CD8-positive, alpha-beta memory T cell (primary cell): Measurements from ENCODE around the gene NFKBIA. TPM values are rescaled to one million over a fixed set of nuclear protein-coding genes. Genes with fewer than 3 reads are reported as not detected.

Experiments
- CTCF ChIA-PET: fragments of 350-600 bp; sonication (Branson Sonifier 250); formaldehyde crosslinking; loops from one replicate; lab custom pipeline; 2021; ENCODE audit warnings: antibody characterized with exemption; lab: Charles Lee
- POLR2A ChIA-PET: fragments of 350-600 bp; sonication (Branson Sonifier 250); formaldehyde crosslinking; loops from one replicate; lab custom pipeline; 2021; ENCODE audit warnings: antibody characterized with exemption; lab: Charles Lee
- DNase-seq, 5 donors: peaks; one replicate each; pipeline versions ENCODE4 v3.0.0 to v3.0.0-alpha.2; 2020 to 2022; ENCODE audit warnings: mixed read lengths in 1 of 5
- H3K27ac ChIP-seq: one replicate; pipeline ENCODE4 v1.7.0; 2013; ENCODE audit warnings: low read depth, mild to moderate bottlenecking, low read length, moderate library complexity
- H3K27me3 ChIP-seq: 2 replicates; pipeline ENCODE4 v1.7.0; 2013; ENCODE audit warnings: low read length, mild to moderate bottlenecking; ENCODE audit not compliant: insufficient read depth, poor library complexity, severe bottlenecking
- H3K36me3 ChIP-seq: 2 replicates; pipeline ENCODE4 v1.7.0; 2013; ENCODE audit warnings: mild to moderate bottlenecking, low read length, moderate library complexity; ENCODE audit not compliant: insufficient read depth
- H3K4me1 ChIP-seq: 2 replicates; pipeline ENCODE4 v1.7.0; 2013; ENCODE audit warnings: mild to moderate bottlenecking, low read length, moderate library complexity; ENCODE audit not compliant: insufficient read depth
- H3K4me3 ChIP-seq: 2 replicates; pipeline ENCODE4 v1.7.0; 2013; ENCODE audit warnings: mild to moderate bottlenecking, low read length
- H3K9me3 ChIP-seq: 2 replicates; pipeline ENCODE4 v1.7.0; 2013; ENCODE audit warnings: mild to moderate bottlenecking, low read length
- H3K27ac Mint-ChIP-seq, 8 donors: one replicate each; pipeline ENCODE4 v1.8.0; 2020 to 2021; ENCODE audit warnings: mixed read lengths in 8 of 8, mild to moderate bottlenecking in 6 of 8, inconsistent platforms in 3 of 8, moderate library complexity in 3 of 8
- H3K27me3 Mint-ChIP-seq, 2 donors: one replicate each; pipeline ENCODE4 v1.8.0; 2020 to 2021; ENCODE audit warnings: mixed read lengths in 2 of 2, mild to moderate bottlenecking in 1 of 2, moderate library complexity in 1 of 2
- H3K36me3 Mint-ChIP-seq, 3 donors: one replicate each; pipeline ENCODE4 v1.8.0; 2020 to 2021; ENCODE audit warnings: mixed read lengths in 3 of 3, inconsistent platforms in 1 of 3, mild to moderate bottlenecking in 1 of 3
- H3K4me1 Mint-ChIP-seq, 3 donors: one replicate each; pipeline ENCODE4 v1.8.0; 2020 to 2021; ENCODE audit warnings: mixed read lengths in 3 of 3, inconsistent platforms in 1 of 3, mild to moderate bottlenecking in 1 of 3
- H3K4me3 Mint-ChIP-seq, 7 donors: one replicate each; pipeline ENCODE4 v1.8.0; 2020 to 2021; ENCODE audit warnings: mixed read lengths in 7 of 7, mild to moderate bottlenecking in 6 of 7, moderate library complexity in 4 of 7, inconsistent platforms in 2 of 7
- H3K9me3 Mint-ChIP-seq, 5 donors: one replicate each; pipeline ENCODE4 v1.8.0; 2020 to 2022; ENCODE audit warnings: mixed read lengths in 5 of 5, mild to moderate bottlenecking in 3 of 5, moderate library complexity in 2 of 5, inconsistent platforms in 1 of 5
- polyA plus RNA-seq: library from polyadenylated mRNA; unstranded; fragments of 300-500 nt; fragmentation: Illumina TruSeq; gene quantifications from one replicate; pipeline ENCODE4 v1.2.3, GENCODE V29; 2021
- total RNA-seq, 2 experiments: library from RNA; stranded (reverse); gene quantifications; one replicate each; pipeline ENCODE4 v1.2.3, GENCODE V29; 2021

The NFKBIA gene
- total and polyA plus RNA-seq, 3 experiments from 2014 or later = 344 to 483 (median 482) TPM

DNA sequence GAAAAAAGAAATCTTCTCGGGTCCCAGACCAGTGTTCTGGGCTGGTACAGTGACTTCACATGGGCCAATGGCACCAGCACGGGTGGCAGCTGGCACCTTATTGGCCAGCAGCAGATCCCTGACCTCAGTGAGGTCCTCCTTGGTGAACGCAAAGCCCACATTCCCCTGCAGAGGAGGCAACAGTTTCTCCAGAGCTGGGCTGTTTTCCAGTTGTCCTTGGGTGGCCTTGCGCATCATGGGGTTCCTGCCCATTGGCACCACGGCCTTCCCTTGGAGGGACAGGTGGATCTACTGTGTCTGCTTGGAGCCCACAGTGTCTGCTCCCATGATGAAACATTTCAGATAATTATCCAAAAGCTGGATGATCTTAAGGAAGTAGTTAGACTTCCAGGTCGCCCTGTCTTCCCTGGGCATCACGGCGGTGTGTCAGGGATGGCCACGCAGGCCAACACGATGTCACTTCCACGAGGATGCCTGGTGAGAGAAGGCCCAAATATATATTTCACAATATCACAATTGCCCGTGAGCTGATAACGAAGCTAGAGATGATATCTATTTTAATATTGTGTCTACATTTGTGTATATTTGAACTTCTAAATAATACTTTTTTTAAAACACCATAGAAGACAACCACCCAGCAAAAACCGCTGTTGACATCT lies 15.8 kb downstream of the NFKBIA start:
- Mint-ChIP-seq H3K4me3 (no peak overlapping the region), H3K9me3 (no peaks in the 10 kb centered on the region), H3K4me1 (peaks cover 0 to 8% (median 0%) of the 10 kb centered on the region in 3 donors), H3K36me3 (no peaks in the 10 kb centered on the region), H3K27ac (peak overlapping the region in 1 of 8 donors; percentile 55), H3K27me3 (peaks cover 0 to 2% of the 10 kb centered on the region in 2 donors)
- Histone ChIP-seq H3K27ac (no peak overlapping the region), H3K4me3 (no peak overlapping the region), H3K27me3 (no peaks in the 10 kb centered on the region), H3K9me3 (no peaks in the 10 kb centered on the region), H3K4me1 (no peaks in the 10 kb centered on the region), H3K36me3 (no peaks in the 10 kb centered on the region)
- ChIA-PET CTCF (interaction anchor here (1.7 kb wide), 1 partner anchor 10 kb away, joined by 5 read pairs; no protein-coding TSS in a partner anchor), POLR2A (no interaction called here)
- DNase-seq = no peak

GRCh38 chr14:35387713-35388579 lies 16.6 kb downstream of the NFKBIA start:
- no peak for DNase-seq
- Mint-ChIP-seq H3K27ac (peak overlapping the region in 2 of 8 donors; percentile 44 to 80), H3K4me3 (no peak overlapping the region), H3K9me3 (no peaks in the 10 kb centered on the region), H3K4me1 (peaks cover 0 to 8% (median 0%) of the 10 kb centered on the region in 3 donors), H3K36me3 (no peaks in the 10 kb centered on the region), H3K27me3 (peaks cover 0 to 2% of the 10 kb centered on the region in 2 donors)
- H3K9me3 ChIP-seq = no peaks in the 10 kb centered on the region
- H3K36me3 ChIP-seq = no peaks in the 10 kb centered on the region
- no peak overlapping the region for H3K27ac ChIP-seq
- H3K27me3 ChIP-seq = no peaks in the 10 kb centered on the region
- no peaks in the 10 kb centered on the region for H3K4me1 ChIP-seq
- no peak overlapping the region for H3K4me3 ChIP-seq
- POLR2A ChIA-PET = no interaction called here
- CTCF ChIA-PET = interaction anchor here (1.7 kb wide), 1 partner anchor 10 kb away, joined by 5 read pairs; no protein-coding TSS in a partner anchor

DNA sequence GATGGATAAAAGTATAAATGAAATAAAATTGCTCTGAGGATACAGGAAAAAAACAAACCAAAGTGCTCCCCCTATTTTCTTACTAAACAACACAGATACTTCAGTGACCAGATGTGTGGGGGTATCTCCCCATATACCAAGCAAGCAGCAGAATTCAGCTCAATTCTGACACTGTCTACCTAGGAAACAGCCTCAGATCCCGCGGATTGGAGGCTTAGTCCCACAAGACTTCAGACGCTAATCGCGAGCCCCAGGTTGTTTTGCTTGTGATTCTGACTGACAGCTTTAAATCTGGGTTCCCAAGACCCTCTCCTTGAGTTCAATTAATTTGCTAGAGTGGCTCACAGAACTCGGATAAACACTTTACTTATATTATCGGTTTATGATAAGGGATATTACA lies 17.3 kb downstream of the NFKBIA start:
- no peak overlapping the region for H3K4me3 ChIP-seq
- no peak for DNase-seq
- ChIA-PET CTCF (no interaction called here), POLR2A (no interaction called here)
- no peaks in the 10 kb centered on the region for H3K4me1 ChIP-seq
- H3K36me3 Mint-ChIP-seq = no peaks in the 10 kb centered on the region
- H3K27me3 ChIP-seq = no peaks in the 10 kb centered on the region
- peaks cover 0 to 2% of the 10 kb centered on the region in 2 donors for H3K27me3 Mint-ChIP-seq
- H3K36me3 ChIP-seq = no peaks in the 10 kb centered on the region
- no peaks in the 10 kb centered on the region for H3K9me3 Mint-ChIP-seq
- H3K4me1 Mint-ChIP-seq = peaks cover 0 to 8% (median 0%) of the 10 kb centered on the region in 3 donors
- no peak overlapping the region for H3K27ac Mint-ChIP-seq
- H3K4me3 Mint-ChIP-seq = peak overlapping the region in 1 of 7 donors; percentile 56
- H3K27ac ChIP-seq = peak overlapping the region; percentile 27
- no peaks in the 10 kb centered on the region for H3K9me3 ChIP-seq

DNA sequence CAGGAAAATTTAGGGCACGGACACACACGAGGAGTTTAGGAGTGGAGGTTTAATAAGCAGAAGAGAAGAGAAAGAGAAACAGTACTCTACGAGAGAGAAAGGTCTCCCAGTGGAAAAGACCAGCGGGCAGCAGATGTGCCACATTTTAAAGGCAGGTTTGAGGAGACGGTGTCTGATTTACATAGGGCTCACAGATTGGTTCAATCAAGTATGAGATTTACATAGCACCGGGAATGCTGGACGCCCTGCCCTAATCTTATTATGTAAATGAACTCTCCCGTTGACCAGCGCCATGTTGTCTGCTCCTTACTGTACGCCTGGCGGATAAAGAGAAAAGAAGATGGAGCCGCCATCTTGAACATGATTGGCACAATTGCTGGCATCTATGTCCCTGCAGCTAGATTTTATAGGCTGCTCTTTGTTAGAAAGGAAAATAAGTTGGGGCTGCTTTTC lies 17.9 kb downstream of the NFKBIA start:
- POLR2A ChIA-PET = no interaction called here
- no peak for DNase-seq
- Histone ChIP-seq H3K36me3 (no peaks in the 10 kb centered on the region), H3K4me1 (no peaks in the 10 kb centered on the region), H3K9me3 (no peaks in the 10 kb centered on the region), H3K27ac (peak overlapping the region; percentile 27), H3K4me3 (no peak overlapping the region), H3K27me3 (no peaks in the 10 kb centered on the region)
- no peaks in the 10 kb centered on the region for H3K36me3 Mint-ChIP-seq
- peaks cover 0 to 6% (median 0%) of the 10 kb centered on the region in 3 donors for H3K4me1 Mint-ChIP-seq
- H3K4me3 Mint-ChIP-seq = no peak overlapping the region
- no peaks in the 10 kb centered on the region for H3K9me3 Mint-ChIP-seq
- H3K27me3 Mint-ChIP-seq = peaks cover 0 to 2% of the 10 kb centered on the region in 2 donors
- H3K27ac Mint-ChIP-seq = peak overlapping the region in 1 of 8 donors; percentile 2
- CTCF ChIA-PET = no interaction called here

- no peaks in the 10 kb centered on the region for H3K4me1 ChIP-seq
- no peaks in the 10 kb centered on the region for H3K9me3 Mint-ChIP-seq
- no peaks in the 10 kb centered on the region for H3K36me3 Mint-ChIP-seq
- H3K9me3 ChIP-seq = no peaks in the 10 kb centered on the region
- H3K27me3 Mint-ChIP-seq = peaks cover 0 to 2% of the 10 kb centered on the region in 2 donors
- POLR2A ChIA-PET = no interaction called here
- CTCF ChIA-PET = no interaction called here
- no peak for DNase-seq
- no peak overlapping the region for H3K27ac Mint-ChIP-seq
- no peaks in the 10 kb centered on the region for H3K36me3 ChIP-seq
- no peak overlapping the region for H3K4me3 ChIP-seq
- no peaks in the 10 kb centered on the region for H3K27me3 ChIP-seq
- no peaks in the 10 kb centered on the region for H3K4me1 Mint-ChIP-seq
- H3K4me3 Mint-ChIP-seq = no peak overlapping the region
- no peak overlapping the region for H3K27ac ChIP-seq
Measured at GRCh38 chr14:35385042-35385839, 19.3 kb downstream of the NFKBIA start.

DNA sequence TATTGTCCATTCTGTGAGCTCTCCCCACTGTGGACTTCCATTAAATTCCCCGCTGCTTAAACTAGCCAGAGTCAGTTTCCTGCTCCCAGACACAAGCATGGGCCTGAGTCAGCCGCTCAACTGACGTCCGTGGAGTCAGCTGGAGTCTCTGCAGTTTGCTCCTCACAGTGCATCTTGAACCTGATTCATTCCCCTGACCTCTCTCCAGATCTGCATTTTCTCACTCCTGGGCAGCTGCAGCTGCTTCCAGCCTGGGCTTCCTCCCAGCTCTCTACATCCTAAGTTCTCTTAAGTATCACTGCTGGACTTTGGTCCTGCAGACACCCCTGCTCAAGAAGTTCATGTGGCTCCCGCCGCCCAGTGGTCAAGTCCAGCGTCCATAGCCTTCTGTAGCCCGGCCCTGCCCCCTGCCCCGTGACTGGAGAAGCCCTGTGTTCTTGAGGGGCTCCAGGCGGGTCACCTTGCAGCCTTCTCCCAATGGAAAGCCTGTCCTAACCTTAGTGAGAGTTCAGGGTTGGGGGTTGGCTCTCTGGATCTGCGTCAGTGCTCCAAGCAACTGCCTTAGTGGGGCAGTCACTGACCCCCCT lies 20.0 kb downstream of the NFKBIA start:
- no peaks in the 10 kb centered on the region for H3K9me3 Mint-ChIP-seq
- no peak overlapping the region for H3K4me3 Mint-ChIP-seq
- Histone ChIP-seq H3K9me3 (no peaks in the 10 kb centered on the region), H3K4me1 (no peaks in the 10 kb centered on the region), H3K27me3 (no peaks in the 10 kb centered on the region), H3K36me3 (no peaks in the 10 kb centered on the region), H3K27ac (no peak overlapping the region), H3K4me3 (no peak overlapping the region)
- no peak overlapping the region for H3K27ac Mint-ChIP-seq
- no peaks in the 10 kb centered on the region for H3K4me1 Mint-ChIP-seq
- ChIA-PET POLR2A (no interaction called here), CTCF (no interaction called here)
- no peaks in the 10 kb centered on the region for H3K36me3 Mint-ChIP-seq
- H3K27me3 Mint-ChIP-seq = peaks cover 0 to 2% of the 10 kb centered on the region in 2 donors
- DNase-seq = no peak

DNA sequence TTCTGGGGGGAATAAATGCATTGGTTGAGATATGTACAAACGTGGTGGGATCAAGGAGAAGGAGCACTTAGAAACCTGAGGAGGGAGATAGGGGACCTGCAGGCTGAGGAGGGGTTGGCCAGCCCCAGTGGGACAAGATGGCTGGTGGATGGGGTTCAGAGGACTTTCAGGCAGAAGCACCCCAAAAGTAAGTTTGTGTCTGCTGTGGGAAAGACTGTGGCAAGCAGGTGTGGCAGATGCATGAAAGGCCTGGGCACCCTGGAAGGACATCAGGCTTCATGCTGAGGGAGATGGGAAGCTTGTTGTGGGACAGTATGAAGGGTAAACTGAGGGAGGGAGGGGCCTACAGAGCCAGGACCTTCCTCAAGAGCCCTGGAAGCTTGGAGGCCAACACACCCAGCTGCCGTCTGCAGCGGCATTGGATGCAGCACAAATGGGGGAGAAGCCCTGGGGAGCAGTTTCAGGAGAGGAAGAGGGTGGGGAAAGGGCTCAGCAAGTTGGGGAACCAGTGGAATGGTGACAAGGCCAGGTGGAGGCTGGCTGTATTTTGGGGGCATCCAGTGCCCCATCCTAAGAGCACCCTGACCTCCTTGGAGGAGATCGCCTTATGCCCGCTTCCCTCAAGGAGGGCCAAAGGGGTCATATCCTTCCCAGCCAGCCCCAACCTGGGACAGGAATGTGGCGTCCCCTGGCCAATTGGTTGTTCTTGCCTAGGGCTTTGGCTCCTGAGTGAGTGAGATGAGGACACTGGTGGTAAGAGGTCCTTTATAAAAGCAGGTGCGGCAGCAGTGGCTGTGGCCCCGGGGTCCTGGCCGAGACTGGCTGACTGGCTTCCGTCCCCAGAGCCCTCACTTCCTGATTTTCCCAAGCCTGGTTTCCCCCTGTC lies 20.7 kb downstream of the NFKBIA start:
- peaks cover 0 to 2% of the 10 kb centered on the region in 2 donors for H3K27me3 Mint-ChIP-seq
- no peak overlapping the region for H3K4me3 ChIP-seq
- peak overlapping the region in 1 of 8 donors; percentile 66 for H3K27ac Mint-ChIP-seq
- ChIA-PET POLR2A (no interaction called here), CTCF (no interaction called here)
- H3K4me1 ChIP-seq = no peaks in the 10 kb centered on the region
- H3K27me3 ChIP-seq = no peaks in the 10 kb centered on the region
- no peak for DNase-seq
- no peaks in the 10 kb centered on the region for H3K9me3 ChIP-seq
- no peak overlapping the region for H3K4me3 Mint-ChIP-seq
- no peaks in the 10 kb centered on the region for H3K9me3 Mint-ChIP-seq
- no peaks in the 10 kb centered on the region for H3K4me1 Mint-ChIP-seq
- H3K36me3 Mint-ChIP-seq = no peaks in the 10 kb centered on the region
- H3K27ac ChIP-seq = no peak overlapping the region
- H3K36me3 ChIP-seq = no peaks in the 10 kb centered on the region
